IMR-90 (cell line): ENCODE results near the gene TSPAN19.

Experiments
- BHLHE40 ChIP-seq: fragments of 150-350 bp; IDR thresholded peaks from 2 replicates; pipeline ENCODE4 v1.6.1; 2016; ENCODE audit warnings: mild to moderate bottlenecking, low read depth, low read length
- CEBPB ChIP-seq: IDR thresholded peaks from 2 replicates; pipeline ENCODE4 v1.6.1; 2012; ENCODE audit warnings: low read depth, low read length, improper control_type of control experiment
- CHD1 ChIP-seq: IDR thresholded peaks from 2 replicates; pipeline ENCODE4 v1.6.1; 2012; ENCODE audit warnings: low read depth, low read length, improper control_type of control experiment
- CTCF ChIP-seq: conservative IDR thresholded peaks from 2 replicates; pipeline ENCODE4 v1.5.1; 2012; ENCODE audit warnings: mild to moderate bottlenecking, low read depth, low read length, improper control_type of control experiment
- FOS ChIP-seq: fragments of 150-350 bp; IDR thresholded peaks from 2 replicates; pipeline ENCODE4 v1.6.1; 2016; ENCODE audit warnings: low read depth, low read length
- MAZ ChIP-seq: IDR thresholded peaks from 2 replicates; pipeline ENCODE4 v1.6.1; 2012; ENCODE audit warnings: low read depth, mild to moderate bottlenecking, low read length, improper control_type of control experiment, moderate library complexity, borderline replicate concordance
- MXI1 ChIP-seq: IDR thresholded peaks from 2 replicates; pipeline ENCODE4 v1.6.1; 2012; ENCODE audit warnings: low read depth, mild to moderate bottlenecking, low read length, moderate library complexity, borderline replicate concordance
- POLR2A ChIP-seq: IDR thresholded peaks from 2 replicates; pipeline ENCODE4 v1.6.1; 2012; ENCODE audit warnings: mild to moderate bottlenecking, low read depth, low read length
- RAD21 ChIP-seq: IDR thresholded peaks from 2 replicates; pipeline ENCODE4 v1.6.1; 2012; ENCODE audit warnings: low read length, improper control_type of control experiment
- RCOR1 ChIP-seq: IDR thresholded peaks from 2 replicates; pipeline ENCODE4 v1.6.1; 2012; ENCODE audit warnings: mild to moderate bottlenecking, low read length, improper control_type of control experiment; ENCODE audit not compliant: insufficient replicate concordance
- USF2 ChIP-seq: fragments of 150-350 bp; IDR thresholded peaks from 2 replicates; pipeline ENCODE4 v1.6.1; 2017; ENCODE audit warnings: mild to moderate bottlenecking, antibody characterized with exemption, low read length, low read depth

- TF ChIP-seq USF2, result no peak
- no peak for TF ChIP-seq CTCF
- no peak for TF ChIP-seq POLR2A
- no peak for TF ChIP-seq RCOR1
- no peak for TF ChIP-seq BHLHE40
- TF ChIP-seq RAD21, result no peak
- no peak for TF ChIP-seq MAZ
- no peak for TF ChIP-seq FOS
- TF ChIP-seq CEBPB, result no peak
- TF ChIP-seq CHD1, result no peak
- no peak for TF ChIP-seq MXI1
Measured at GRCh38 chr12:85017133-85017532, 18.9 kb downstream of the TSPAN19 start.
